GM12878 (cell line): Measurements from ENCODE around the gene LCLAT1. TPM values are rescaled to one million over a fixed set of nuclear protein-coding genes. Genes with fewer than 3 reads are reported as not detected.

ENCODE experiments used
- ATAC-seq: fragments of 200-7000 bp; cut with Tn5 transposase; 3 replicates; pipeline ENCODE4 v1.9.1; 2020; ENCODE audit warnings: mild to moderate bottlenecking, moderate library complexity
- BruUV-seq: library from RNA; stranded (reverse); fragments of 400-500 nt; replicated peaks from 2 replicates; lab custom pipeline; 2021; lab: Mats Ljungman, UMichigan
- CTCF ChIA-PET: fragments of 300-600 bp; sonication (Branson Sonifier 250); formaldehyde crosslinking; extraction: SDS; loops from one replicate; lab custom pipeline; 2021; ENCODE audit warnings: inconsistent platforms; lab: Yijun Ruan, JAX
- POLR2A ChIA-PET: fragments of 350-600 bp; formaldehyde crosslinking; extraction: SDS; loops from one replicate; lab custom pipeline; 2021; ENCODE audit warnings: inconsistent platforms; lab: Charles Lee
- RAD21 ChIA-PET: fragments of 300-600 bp; sonication (Branson Sonifier 250); formaldehyde crosslinking; loops from one replicate; lab custom pipeline; 2023; ENCODE audit warnings: antibody characterized with exemption; ENCODE audit not compliant: unreplicated experiment; lab: Charles Lee
- SMC1A ChIA-PET: fragments of 300-600 bp; sonication (Branson Sonifier 250); formaldehyde crosslinking; loops from one replicate; lab custom pipeline; 2023; ENCODE audit not compliant: unreplicated experiment, uncharacterized antibody; lab: Charles Lee
- DNase-seq: peaks from one replicate; pipeline ENCODE4 v3.0.0-alpha.2; 2011; ENCODE audit warnings: low read depth, low spot score
- FAIRE-seq: peaks from 3 replicates; lab custom pipeline; 2011; peaks lifted over from hg19 to GRCh38; lab: Jason Lieb, UNC
- H2AFZ ChIP-seq: 2 replicates; pipeline ENCODE4 v1.6.0; 2011; ENCODE audit warnings: low read depth, low read length, control low read depth; ENCODE audit not compliant: control insufficient read depth
- H3K27ac ChIP-seq: 2 replicates; pipeline ENCODE4 v1.5.1; 2011; ENCODE audit warnings: control low read depth; ENCODE audit not compliant: control insufficient read depth, insufficient read depth
- H3K27me3 ChIP-seq, 2 experiments: replicated peaks in 1 of 2; 2 replicates each; pipeline versions ENCODE4 v1.6.0 to v1.6.1; 2011; ENCODE audit warnings: low read length in 1 of 2; ENCODE audit not compliant: control insufficient read depth in 2 of 2, insufficient read depth in 2 of 2
- H3K36me3 ChIP-seq, 2 experiments: 2 replicates each; pipeline ENCODE4 v1.5.1; 2011; ENCODE audit warnings: low read length in 1 of 2; ENCODE audit not compliant: control insufficient read depth in 2 of 2, insufficient read depth in 2 of 2
- H3K4me1 ChIP-seq: 2 replicates; pipeline ENCODE4 v1.6.1; 2011; ENCODE audit warnings: mild to moderate bottlenecking, low read length, moderate library complexity, mixed read lengths; ENCODE audit not compliant: control insufficient read depth, insufficient read depth
- H3K4me2 ChIP-seq: 2 replicates; pipeline ENCODE4 v1.6.0; 2011; ENCODE audit warnings: control low read depth; ENCODE audit not compliant: control insufficient read depth, insufficient read depth
- H3K4me3 ChIP-seq: fragments of 200-600 bp; sonication (generic); 2 replicates; pipeline ENCODE4 v1.5.1; 2016
- H3K79me2 ChIP-seq: 2 replicates; pipeline ENCODE4 v1.6.0; 2011; ENCODE audit warnings: low read length; ENCODE audit not compliant: control insufficient read depth, insufficient read depth
- H3K9ac ChIP-seq: 2 replicates; pipeline ENCODE4 v1.8.0; 2011; ENCODE audit warnings: low read length, control low read depth, mixed read lengths; ENCODE audit not compliant: control insufficient read depth, insufficient read depth
- H3K9me3 ChIP-seq: replicated peaks from 3 replicates; pipeline ENCODE4 v1.5.1; 2011; ENCODE audit warnings: mild to moderate bottlenecking, low read length; ENCODE audit not compliant: control insufficient read depth, insufficient read depth
- H4K20me1 ChIP-seq: 2 replicates; pipeline ENCODE4 v1.6.0; 2011; ENCODE audit not compliant: control insufficient read depth, insufficient read depth
- CBX5 ChIP-seq: sonication (generic); IDR thresholded peaks from 2 replicates; pipeline ENCODE4 v1.6.1; 2016; ENCODE audit warnings: low read depth, moderate library complexity, mild to moderate bottlenecking, inconsistent platforms
- CHD1 ChIP-seq: IDR thresholded peaks from 2 replicates; pipeline ENCODE4 v1.6.1; 2012; ENCODE audit warnings: low read depth, low read length, improper control_type of control experiment
- HDGF ChIP-seq: fragments of 450-650 bp; IDR thresholded peaks from 2 replicates; pipeline ENCODE4 v1.6.1; 2016; ENCODE audit warnings: antibody characterized with exemption
- JUNB ChIP-seq: IDR thresholded peaks from 2 replicates; pipeline ENCODE4 v1.6.1; 2016; ENCODE audit warnings: antibody characterized with exemption, mild to moderate bottlenecking
- KAT2A ChIP-seq: conservative IDR thresholded peaks from 2 replicates; pipeline ENCODE4 v1.6.1; 2011; ENCODE audit warnings: low read depth, low read length; ENCODE audit not compliant: control insufficient read depth
- RBBP5 ChIP-seq: fragments of 200-600 bp; sonication (generic); conservative IDR thresholded peaks from 2 replicates; pipeline ENCODE4 v1.6.1; 2016
- TAF1 ChIP-seq: IDR thresholded peaks from 2 replicates; pipeline ENCODE4 v1.6.1; 2011; ENCODE audit warnings: mild to moderate bottlenecking, low read depth, low read length, borderline replicate concordance
- ZNF24 ChIP-seq: fragments of 450-650 bp; IDR thresholded peaks from 2 replicates; pipeline ENCODE4 v1.6.1; 2017; ENCODE audit warnings: antibody characterized with exemption, mild to moderate bottlenecking
- ZNF274 ChIP-seq: IDR thresholded peaks from one replicate; pipeline ENCODE4 v1.8.0; 2011; ENCODE audit not compliant: insufficient read length, insufficient read depth
- WGBS: methylation state at CpG from one replicate; pipeline ENCODE4 v1.1.6; 2016; ENCODE audit warnings: low lambda C conversion rate; ENCODE audit not compliant: insufficient replicate concordance, insufficient coverage; ENCODE audit errors: missing lambda C conversion rate; 5-methylcytosine and 5-hydroxymethylcytosine counted together
- in situ Hi-C: fragments of 300-500 bp; cut with MboI; formaldehyde crosslinking; loops from 9 replicates; pipeline ENCODE4 v1.14.3; 2018; ENCODE audit warnings: mixed read lengths
- intact Hi-C: fragments of 100-400 bp; cut with micrococcal nuclease; formaldehyde crosslinking; loops from one replicate; pipeline ENCODE4 v1.14.2; 2022; ENCODE audit not compliant: unreplicated experiment
- polyA plus RNA-seq, 11 experiments: library from polyadenylated mRNA; depleted of rRNA in 4 of 11; unstranded in 6 of 11; stranded (reverse) in 5 of 11; fragments of >200 nt; fragmentation: Nextera tagmentation in 4 of 11; fragmentation: Illumina TruSeq in 1 of 11; extraction: Ambion mirVana in 4 of 11; extraction: Trizol in 1 of 11; gene quantifications; 1 replicate in 1 of 11; 2 replicates in 10 of 11; pipeline versions ENCODE4 v1.2.1 to v1.2.3, GENCODE V29; 2011 to 2016; ENCODE audit warnings: inconsistent platforms in 2 of 11, missing spikeins in 2 of 11, low read depth in 1 of 11
- total RNA-seq, 4 experiments: library from RNA; depleted of rRNA in 3 of 4; stranded (reverse); fragments of >200 nt in 3 of 4; fragmentation: Illumina TruSeq in 1 of 4; extraction: Trizol in 1 of 4; gene quantifications; 2 replicates each; pipeline versions ENCODE4 v1.2.1 to v1.2.3, GENCODE V29; 2013 to 2021
- TF ChIP-seq, protein P1 (sequence below): fragments of 450-650 bp; formaldehyde crosslinking; IDR thresholded peaks from 2 replicates; pipeline ENCODE4 v1.5.0; 2022; ENCODE audit warnings: mild to moderate bottlenecking, missing genetic modification characterization
- TF ChIP-seq, protein P2 (sequence below): IDR thresholded peaks from 2 replicates; pipeline ENCODE4 v1.6.1; 2012; ENCODE audit warnings: low read depth, low read length, improper control_type of control experiment

The LCLAT1 gene
- total and polyA plus RNA-seq, 10 of the 15 experiments (the other 5 are each of a cell fraction or from before 2014, with no cell fraction given): 8.1 to 33.0 (median 15.9) TPM

DNA sequence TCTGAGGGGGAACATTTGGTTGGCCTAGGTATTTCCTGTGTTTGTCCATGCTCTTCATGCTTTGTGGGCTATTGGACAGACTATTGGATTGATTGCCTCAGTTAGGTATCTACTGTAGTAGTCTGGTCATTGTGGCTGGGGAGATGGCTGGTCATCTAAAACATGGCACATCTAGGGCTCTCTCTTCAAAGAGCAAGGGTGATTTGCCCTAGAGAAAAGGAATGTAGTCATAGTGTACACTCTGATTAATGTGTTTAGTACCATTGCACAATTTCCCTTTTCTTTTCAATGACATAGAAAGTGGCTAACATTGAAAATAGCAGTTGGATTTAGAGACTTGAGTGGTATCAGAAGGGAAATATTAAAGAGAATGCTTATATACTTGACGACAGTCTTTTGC, 114.3 kb downstream of the LCLAT1 start:
- no peaks in the 10 kb centered on the region for H3K4me1 ChIP-seq
- H3K4me3 ChIP-seq: no peak overlapping the region
- 100% methylated on average over 1 of the region's 1 CpG for WGBS
- no TSS peak for BruUV-seq
- H3K27ac ChIP-seq: no peak overlapping the region
- TF ChIP-seq CHD1 (no peak), ZNF274 (no peak), RBBP5 (no peak), CBX5 (no peak), TAF1 (no peak), JUNB (no peak), HDGF (no peak), KAT2A (no peak), ZNF24 (no peak)
- TF ChIP-seq, protein P1, sequence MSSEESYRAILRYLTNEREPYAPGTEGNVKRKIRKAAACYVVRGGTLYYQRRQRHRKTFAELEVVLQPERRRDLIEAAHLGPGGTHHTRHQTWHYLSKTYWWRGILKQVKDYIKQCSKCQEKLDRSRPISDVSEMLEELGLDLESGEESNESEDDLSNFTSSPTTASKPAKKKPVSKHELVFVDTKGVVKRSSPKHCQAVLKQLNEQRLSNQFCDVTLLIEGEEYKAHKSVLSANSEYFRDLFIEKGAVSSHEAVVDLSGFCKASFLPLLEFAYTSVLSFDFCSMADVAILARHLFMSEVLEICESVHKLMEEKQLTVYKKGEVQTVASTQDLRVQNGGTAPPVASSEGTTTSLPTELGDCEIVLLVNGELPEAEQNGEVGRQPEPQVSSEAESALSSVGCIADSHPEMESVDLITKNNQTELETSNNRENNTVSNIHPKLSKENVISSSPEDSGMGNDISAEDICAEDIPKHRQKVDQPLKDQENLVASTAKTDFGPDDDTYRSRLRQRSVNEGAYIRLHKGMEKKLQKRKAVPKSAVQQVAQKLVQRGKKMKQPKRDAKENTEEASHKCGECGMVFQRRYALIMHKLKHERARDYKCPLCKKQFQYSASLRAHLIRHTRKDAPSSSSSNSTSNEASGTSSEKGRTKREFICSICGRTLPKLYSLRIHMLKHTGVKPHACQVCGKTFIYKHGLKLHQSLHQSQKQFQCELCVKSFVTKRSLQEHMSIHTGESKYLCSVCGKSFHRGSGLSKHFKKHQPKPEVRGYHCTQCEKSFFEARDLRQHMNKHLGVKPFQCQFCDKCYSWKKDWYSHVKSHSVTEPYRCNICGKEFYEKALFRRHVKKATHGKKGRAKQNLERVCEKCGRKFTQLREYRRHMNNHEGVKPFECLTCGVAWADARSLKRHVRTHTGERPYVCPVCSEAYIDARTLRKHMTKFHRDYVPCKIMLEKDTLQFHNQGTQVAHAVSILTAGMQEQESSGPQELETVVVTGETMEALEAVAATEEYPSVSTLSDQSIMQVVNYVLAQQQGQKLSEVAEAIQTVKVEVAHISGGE: no peak
- TF ChIP-seq, protein P2, sequence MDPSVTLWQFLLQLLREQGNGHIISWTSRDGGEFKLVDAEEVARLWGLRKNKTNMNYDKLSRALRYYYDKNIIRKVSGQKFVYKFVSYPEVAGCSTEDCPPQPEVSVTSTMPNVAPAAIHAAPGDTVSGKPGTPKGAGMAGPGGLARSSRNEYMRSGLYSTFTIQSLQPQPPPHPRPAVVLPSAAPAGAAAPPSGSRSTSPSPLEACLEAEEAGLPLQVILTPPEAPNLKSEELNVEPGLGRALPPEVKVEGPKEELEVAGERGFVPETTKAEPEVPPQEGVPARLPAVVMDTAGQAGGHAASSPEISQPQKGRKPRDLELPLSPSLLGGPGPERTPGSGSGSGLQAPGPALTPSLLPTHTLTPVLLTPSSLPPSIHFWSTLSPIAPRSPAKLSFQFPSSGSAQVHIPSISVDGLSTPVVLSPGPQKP: no peak
- DNase-seq (no peak), FAIRE-seq (no peak), ATAC-seq (no peak)
- RAD21 ChIA-PET: no interaction called here
- in situ Hi-C loops (no loop called here), intact Hi-C loops (no loop called here)
- no peaks in the 10 kb centered on the region; a peak in 1 of 4 replicates for H3K36me3 ChIP-seq
- no peak overlapping the region for H2AFZ ChIP-seq
- H3K9me3 ChIP-seq: no peaks in the 10 kb centered on the region
- POLR2A ChIA-PET: no interaction called here
- CTCF ChIA-PET: interaction anchor here (1.4 kb wide), 1 partner anchor 227 kb away, joined by 3 read pairs; no protein-coding TSS in a partner anchor
- SMC1A ChIA-PET: interaction anchor here (0.9 to 1.6 kb wide), 4 partner anchors 11 to 37 kb away, joined by 3 to 4 read pairs (median 3); no protein-coding TSS in a partner anchor
- no peaks in the 10 kb centered on the region for H3K79me2 ChIP-seq
- H4K20me1 ChIP-seq: no peaks in the 10 kb centered on the region
- H3K4me2 ChIP-seq: no peak overlapping the region
- no peaks in the 10 kb centered on the region for H3K27me3 ChIP-seq
- no peak overlapping the region for H3K9ac ChIP-seq
